Glomerular endothelial cell (primary cell): ENCODE results near the gene SYNE1. TPM values are rescaled to one million over a fixed set of nuclear protein-coding genes. Genes with fewer than 3 reads are reported as not detected.

Experiments used
- DNase-seq: peaks from one replicate; pipeline ENCODE4 v3.0.0-alpha.2; 2011; ENCODE audit warnings: low read depth, low spot score; ENCODE audit errors: extremely low read depth
- total RNA-seq: library from RNA; depleted of rRNA; stranded (reverse); fragments of >200 nt; gene quantifications from 2 replicates; pipeline ENCODE4 v1.2.3, GENCODE V29; 2015

SYNE1 gene
- total RNA-seq, 1 donor from 2014 or later: 91.2 TPM

GRCh38 chr6:152296648-152297376 is 340.4 kb downstream of the SYNE1 start:
- no peak for DNase-seq

GRCh38 chr6:152295920-152296319 is 341.2 kb downstream of the SYNE1 start:
- no peak for DNase-seq

GRCh38 chr6:152295346-152295745 is 341.8 kb downstream of the SYNE1 start:
- no peak for DNase-seq

- no peak for DNase-seq
These were observed 343.8 kb downstream of the SYNE1 start for GRCh38 chr6:152293404-152293803.

- DNase-seq: no peak
These were observed 344.6 kb downstream of the SYNE1 start for GRCh38 chr6:152292555-152292954.

- no peak for DNase-seq
These were observed 346.5 kb downstream of the SYNE1 start for GRCh38 chr6:152290693-152291092.

- DNase-seq: no peak
These were observed 359.3 kb downstream of the SYNE1 start for GRCh38 chr6:152277826-152278329.

- DNase-seq: no peak
These were observed 363.5 kb downstream of the SYNE1 start for GRCh38 chr6:152273638-152274037.

GRCh38 chr6:152273002-152273401 is 364.2 kb downstream of the SYNE1 start:
- DNase-seq: no peak

GRCh38 chr6:152272486-152272885 is 364.7 kb downstream of the SYNE1 start:
- no peak for DNase-seq

- DNase-seq: no peak
These were observed 365.2 kb downstream of the SYNE1 start for GRCh38 chr6:152271776-152272464.

- DNase-seq: no peak
These were observed 366.7 kb downstream of the SYNE1 start for GRCh38 chr6:152270301-152270925.

GRCh38 chr6:152268846-152269442 is 368.2 kb downstream of the SYNE1 start:
- DNase-seq: no peak

- peak; percentile 18 for DNase-seq
These were observed 369.0 kb downstream of the SYNE1 start for GRCh38 chr6:152267967-152268845.

- DNase-seq: no peak
These were observed 371.5 kb downstream of the SYNE1 start for GRCh38 chr6:152265651-152266050.

GRCh38 chr6:152263582-152263981 is 373.6 kb downstream of the SYNE1 start:
- DNase-seq: no peak

GRCh38 chr6:152261179-152261578 is 376.0 kb downstream of the SYNE1 start:
- no peak for DNase-seq

- no peak for DNase-seq
These were observed 377.9 kb downstream of the SYNE1 start for GRCh38 chr6:152259234-152259633.

GRCh38 chr6:152257581-152257980 is 379.6 kb downstream of the SYNE1 start:
- DNase-seq: no peak

GRCh38 chr6:152250127-152250526 is 387.0 kb downstream of the SYNE1 start:
- DNase-seq: no peak
